GM19328 (cell line): ENCODE data around the gene CFAP221.

Source experiments
- ATAC-seq: cut with Tn5 transposase; IDR thresholded peaks from one replicate; pipeline ENCODE4 v1.9.1; 2021; ENCODE audit warnings: mild to moderate bottlenecking, moderate library complexity; ENCODE audit not compliant: unreplicated experiment

CFAP221 gene

GRCh38 chr2:119536211-119536610 is 8.0 kb upstream of the CFAP221 start:
- ATAC-seq: no peak

GRCh38 chr2:119536707-119537106 is 7.5 kb upstream of the CFAP221 start:
- ATAC-seq: no peak

GRCh38 chr2:119537792-119538191 is 6.5 kb upstream of the CFAP221 start:
- no peak for ATAC-seq

- ATAC-seq: no peak
Observed at GRCh38 chr2:119541476-119541875, 2.8 kb upstream of the CFAP221 start.

- no peak for ATAC-seq
Observed at GRCh38 chr2:119544939-119545475, 758 bp downstream of the CFAP221 start.

GRCh38 chr2:119545754-119546446 is 1.7 kb downstream of the CFAP221 start:
- no peak for ATAC-seq

GRCh38 chr2:119546447-119546767 is 2.2 kb downstream of the CFAP221 start:
- ATAC-seq: no peak

- ATAC-seq: no peak
Observed at GRCh38 chr2:119548516-119549120, 4.4 kb downstream of the CFAP221 start.

GRCh38 chr2:119549241-119549640 is 5.0 kb downstream of the CFAP221 start:
- no peak for ATAC-seq

GRCh38 chr2:119550346-119550745 is 6.1 kb downstream of the CFAP221 start:
- ATAC-seq: no peak

- no peak for ATAC-seq
Observed at GRCh38 chr2:119550856-119551255, 6.6 kb downstream of the CFAP221 start.

- ATAC-seq: no peak
Observed at GRCh38 chr2:119552902-119553301, 8.7 kb downstream of the CFAP221 start.

GRCh38 chr2:119553687-119554344 is 9.6 kb downstream of the CFAP221 start:
- no peak for ATAC-seq

- no peak for ATAC-seq
Observed at GRCh38 chr2:119565481-119565880, 21.2 kb downstream of the CFAP221 start.

- no peak for ATAC-seq
Observed at GRCh38 chr2:119567292-119567691, 23.0 kb downstream of the CFAP221 start.

- ATAC-seq: peak; percentile 94
Observed at GRCh38 chr2:119574108-119574815, 30.0 kb downstream of the CFAP221 start.

- no peak for ATAC-seq
Observed at GRCh38 chr2:119574864-119575263, 30.6 kb downstream of the CFAP221 start.

- ATAC-seq: no peak
Observed at GRCh38 chr2:119575439-119575838, 31.2 kb downstream of the CFAP221 start.

GRCh38 chr2:119579424-119580295 is 35.4 kb downstream of the CFAP221 start:
- ATAC-seq: no peak

GRCh38 chr2:119580550-119581072 is 36.4 kb downstream of the CFAP221 start:
- no peak for ATAC-seq
